Neural progenitor cell (in vitro differentiated cells): Measurements from ENCODE around the gene ZBED2. TPM values are rescaled to one million over a fixed set of nuclear protein-coding genes. Genes with fewer than 3 reads are reported as not detected.

Experiments
- DNase-seq: peaks from one replicate; pipeline ENCODE4 v3.0.0-alpha.2; 2016; ENCODE audit warnings: low spot score
- H2AFZ ChIP-seq: fragments of 200-600 bp; sonication (generic); replicated peaks from 2 replicates; pipeline ENCODE4 v1.6.1; 2016; ENCODE audit warnings: antibody characterized with exemption
- H3F3A ChIP-seq: fragments of 200-600 bp; sonication (generic); 2 replicates; pipeline ENCODE4 v1.6.1; 2016; ENCODE audit warnings: antibody characterized with exemption, low read depth
- H3K27ac ChIP-seq: fragments of 200-600 bp; sonication (generic); 2 replicates; pipeline ENCODE4 v1.5.1; 2016; ENCODE audit warnings: mild to moderate bottlenecking
- H3K27me3 ChIP-seq: fragments of 200-600 bp; sonication (generic); 2 replicates; pipeline ENCODE4 v1.6.1; 2016; ENCODE audit warnings: mild to moderate bottlenecking, moderate library complexity
- H3K36me3 ChIP-seq: fragments of 200-600 bp; sonication (generic); 2 replicates; pipeline ENCODE4 v1.5.1; 2016
- H3K4me1 ChIP-seq: fragments of 200-600 bp; sonication (generic); 2 replicates; pipeline ENCODE4 v1.6.1; 2016; ENCODE audit warnings: mixed run types
- H3K4me2 ChIP-seq: fragments of 200-600 bp; sonication (generic); 2 replicates; pipeline ENCODE4 v1.6.1; 2016
- H3K4me3 ChIP-seq: fragments of 200-600 bp; sonication (generic); 2 replicates; pipeline ENCODE4 v1.5.1; 2016
- H3K79me2 ChIP-seq: fragments of 200-600 bp; sonication (generic); 2 replicates; pipeline ENCODE4 v1.6.1; 2016; ENCODE audit warnings: low read depth
- H3K9ac ChIP-seq: fragments of 200-600 bp; sonication (generic); 2 replicates; pipeline ENCODE4 v1.6.1; 2016
- H3K9me3 ChIP-seq: fragments of 200-600 bp; sonication (generic); 2 replicates; pipeline ENCODE4 v1.5.1; 2016; ENCODE audit warnings: low read depth
- H4K20me1 ChIP-seq: fragments of 200-600 bp; sonication (generic); 2 replicates; pipeline ENCODE4 v1.6.1; 2016; ENCODE audit warnings: low read depth
- H3K27ac Mint-ChIP-seq: 3 replicates; pipeline ENCODE4 v1.8.0; 2021; ENCODE audit warnings: mixed read lengths
- H3K27me3 Mint-ChIP-seq: 2 replicates; pipeline ENCODE4 v1.8.0; 2022; ENCODE audit warnings: low read depth, mild to moderate bottlenecking, inconsistent platforms, moderate library complexity, mixed read lengths; ENCODE audit not compliant: insufficient read depth
- H3K36me3 Mint-ChIP-seq: 3 replicates; pipeline ENCODE4 v1.8.0; 2021; ENCODE audit warnings: mixed read lengths
- H3K4me1 Mint-ChIP-seq: 3 replicates; pipeline ENCODE4 v1.8.0; 2021; ENCODE audit warnings: mixed read lengths
- H3K4me3 Mint-ChIP-seq: 3 replicates; pipeline ENCODE4 v1.8.0; 2021; ENCODE audit warnings: mild to moderate bottlenecking, moderate library complexity, mixed read lengths
- H3K9me3 Mint-ChIP-seq: 3 replicates; pipeline ENCODE4 v1.8.0; 2020; ENCODE audit warnings: mixed read lengths
- EZH2 ChIP-seq: fragments of 200-600 bp; sonication (generic); IDR thresholded peaks from 2 replicates; pipeline ENCODE4 v1.6.1; 2017; ENCODE audit warnings: antibody characterized with exemption, mild to moderate bottlenecking, moderate library complexity
- EZH2phosphoT487 ChIP-seq: fragments of 200-600 bp; sonication (generic); IDR thresholded peaks from 2 replicates; pipeline ENCODE4 v1.6.1; 2017; ENCODE audit warnings: antibody characterized with exemption
- total RNA-seq: library from RNA; depleted of rRNA; stranded (reverse); fragments of >200 nt; gene quantifications from 2 replicates; pipeline ENCODE4 v1.2.3, GENCODE V29; 2015; ENCODE audit warnings: low replicate concordance
- TF ChIP-seq, protein P1 (sequence below): fragments of 200-600 bp; sonication (generic); IDR thresholded peaks from 2 replicates; pipeline ENCODE4 v1.5.1; 2017; ENCODE audit warnings: antibody characterized with exemption, mild to moderate bottlenecking

Gene ZBED2
- total RNA-seq, 1 donor from 2014 or later: not detected

DNA sequence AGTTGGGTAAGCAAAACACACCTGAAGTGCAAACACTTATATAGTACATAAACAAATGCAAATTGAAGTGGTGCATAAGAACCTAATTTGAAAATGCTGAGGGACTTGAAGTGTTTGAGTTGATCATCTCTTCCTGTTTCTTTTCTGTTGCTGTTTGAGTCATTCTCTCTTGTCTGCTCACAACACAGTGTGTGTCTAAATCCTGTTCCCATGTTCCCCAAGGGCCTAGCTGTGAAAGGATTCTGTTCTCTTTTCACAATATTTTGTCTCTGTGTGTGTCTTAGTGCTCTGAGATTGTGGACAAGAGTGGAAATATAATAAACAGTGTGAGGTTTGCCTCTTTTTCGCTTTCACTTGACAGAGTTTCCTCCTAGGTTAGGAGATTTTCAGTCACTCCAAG lies 47.1 kb downstream of the ZBED2 start:
- TF ChIP-seq EZH2phosphoT487: no peak
- TF ChIP-seq EZH2: no peak
- TF ChIP-seq, protein P1, sequence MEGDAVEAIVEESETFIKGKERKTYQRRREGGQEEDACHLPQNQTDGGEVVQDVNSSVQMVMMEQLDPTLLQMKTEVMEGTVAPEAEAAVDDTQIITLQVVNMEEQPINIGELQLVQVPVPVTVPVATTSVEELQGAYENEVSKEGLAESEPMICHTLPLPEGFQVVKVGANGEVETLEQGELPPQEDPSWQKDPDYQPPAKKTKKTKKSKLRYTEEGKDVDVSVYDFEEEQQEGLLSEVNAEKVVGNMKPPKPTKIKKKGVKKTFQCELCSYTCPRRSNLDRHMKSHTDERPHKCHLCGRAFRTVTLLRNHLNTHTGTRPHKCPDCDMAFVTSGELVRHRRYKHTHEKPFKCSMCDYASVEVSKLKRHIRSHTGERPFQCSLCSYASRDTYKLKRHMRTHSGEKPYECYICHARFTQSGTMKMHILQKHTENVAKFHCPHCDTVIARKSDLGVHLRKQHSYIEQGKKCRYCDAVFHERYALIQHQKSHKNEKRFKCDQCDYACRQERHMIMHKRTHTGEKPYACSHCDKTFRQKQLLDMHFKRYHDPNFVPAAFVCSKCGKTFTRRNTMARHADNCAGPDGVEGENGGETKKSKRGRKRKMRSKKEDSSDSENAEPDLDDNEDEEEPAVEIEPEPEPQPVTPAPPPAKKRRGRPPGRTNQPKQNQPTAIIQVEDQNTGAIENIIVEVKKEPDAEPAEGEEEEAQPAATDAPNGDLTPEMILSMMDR: no peak
- Histone ChIP-seq H3K79me2 (no peaks in the 10 kb centered on the region), H3F3A (no peaks in the 10 kb centered on the region), H3K27me3 (no peaks in the 10 kb centered on the region), H2AFZ (no peak overlapping the region), H4K20me1 (no peaks in the 10 kb centered on the region), H3K9ac (no peak overlapping the region), H3K36me3 (no peaks in the 10 kb centered on the region), H3K9me3 (no peaks in the 10 kb centered on the region), H3K27ac (no peak overlapping the region), H3K4me3 (no peak overlapping the region), H3K4me2 (no peak overlapping the region), H3K4me1 (peaks cover 6% of the 10 kb centered on the region)
- no peaks in the 10 kb centered on the region for H3K9me3 Mint-ChIP-seq
- H3K4me1 Mint-ChIP-seq: no peaks in the 10 kb centered on the region
- no peaks in the 10 kb centered on the region for H3K27me3 Mint-ChIP-seq
- H3K36me3 Mint-ChIP-seq: no peaks in the 10 kb centered on the region
- no peak overlapping the region for H3K27ac Mint-ChIP-seq
- no peak for DNase-seq
- no peak overlapping the region for H3K4me3 Mint-ChIP-seq

DNA sequence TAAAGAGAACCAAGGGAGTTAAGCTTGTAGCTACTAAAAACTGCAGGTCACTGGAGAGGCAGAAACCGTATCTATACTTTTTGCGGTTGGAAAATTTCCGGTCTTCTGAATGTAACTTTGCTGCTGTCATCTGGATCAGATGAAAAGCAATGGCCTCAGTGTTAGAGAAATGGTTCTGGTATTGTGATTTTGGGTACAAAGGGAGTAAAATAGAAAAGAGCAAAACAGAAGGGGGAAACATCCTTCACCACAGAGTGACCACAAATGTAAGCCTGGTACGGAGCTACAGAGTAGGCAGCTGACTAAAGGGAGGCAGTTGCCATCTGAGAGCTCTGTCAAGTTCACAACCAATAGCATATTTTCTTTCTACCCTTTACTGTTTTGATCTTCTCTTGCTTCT lies 47.5 kb downstream of the ZBED2 start:
- no peaks in the 10 kb centered on the region for H3F3A ChIP-seq

DNA sequence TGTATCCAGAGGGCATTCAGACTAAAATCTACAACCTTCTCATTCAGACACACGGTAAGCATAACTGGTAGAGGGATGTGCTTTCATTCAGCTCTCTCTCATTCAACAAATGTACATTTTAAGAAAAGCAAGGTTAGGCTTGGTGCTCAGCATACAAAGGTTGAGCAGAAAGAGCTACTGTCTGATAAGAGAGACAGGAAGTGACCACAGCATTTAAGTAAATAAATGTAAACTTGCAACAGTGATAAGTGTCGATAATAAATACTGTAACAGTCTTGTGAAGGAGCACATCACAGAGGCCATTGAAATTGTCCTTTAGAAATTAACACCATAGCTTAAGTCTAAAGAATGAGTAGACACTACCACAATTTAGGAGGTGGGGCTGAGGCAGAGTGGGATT lies 49.8 kb downstream of the ZBED2 start:
- Mint-ChIP-seq H3K9me3 (no peaks in the 10 kb centered on the region), H3K36me3 (no peaks in the 10 kb centered on the region), H3K4me1 (no peaks in the 10 kb centered on the region), H3K4me3 (no peak overlapping the region), H3K27ac (no peak overlapping the region), H3K27me3 (peaks cover 5% of the 10 kb centered on the region)
- Histone ChIP-seq H3F3A (no peaks in the 10 kb centered on the region), H3K4me1 (peaks cover 6% of the 10 kb centered on the region), H3K27ac (no peak overlapping the region), H3K36me3 (no peaks in the 10 kb centered on the region), H3K9me3 (no peaks in the 10 kb centered on the region), H3K27me3 (no peaks in the 10 kb centered on the region), H3K9ac (no peak overlapping the region), H3K4me3 (no peak overlapping the region), H2AFZ (no peak overlapping the region), H3K79me2 (no peaks in the 10 kb centered on the region), H3K4me2 (no peak overlapping the region), H4K20me1 (no peaks in the 10 kb centered on the region)
- DNase-seq: no peak
- TF ChIP-seq EZH2phosphoT487 (no peak), EZH2 (no peak)
- TF ChIP-seq, protein P1: no peak

More for the DNA sequence above, 47.5 kb downstream of the ZBED2 start:
- no peak overlapping the region for H3K4me2 ChIP-seq
- no peaks in the 10 kb centered on the region for H3K79me2 ChIP-seq
- Mint-ChIP-seq H3K27me3 (no peaks in the 10 kb centered on the region), H3K27ac (no peak overlapping the region), H3K4me3 (no peak overlapping the region), H3K9me3 (no peaks in the 10 kb centered on the region), H3K4me1 (no peaks in the 10 kb centered on the region), H3K36me3 (no peaks in the 10 kb centered on the region)
- H3K9ac ChIP-seq: no peak overlapping the region
- H3K27me3 ChIP-seq: no peaks in the 10 kb centered on the region
- H4K20me1 ChIP-seq: no peaks in the 10 kb centered on the region
- H3K27ac ChIP-seq: no peak overlapping the region
- no peak overlapping the region for H3K4me3 ChIP-seq
- no peaks in the 10 kb centered on the region for H3K36me3 ChIP-seq
- peaks cover 6% of the 10 kb centered on the region for H3K4me1 ChIP-seq
- no peaks in the 10 kb centered on the region for H3K9me3 ChIP-seq
- H2AFZ ChIP-seq: no peak overlapping the region
- DNase-seq: no peak
- TF ChIP-seq EZH2phosphoT487 (no peak), EZH2 (no peak)
- TF ChIP-seq, protein P1: no peak

Other genes with a start within 250 kb of the ZBED2 start
- gene CD96, start 53.1 kb downstream of the ZBED2 start, total RNA-seq: not detected in 2 replicates
- 6.4 and 7.1 TPM in 2 replicates for gene PLCXD2, start 79.3 kb upstream of the ZBED2 start, total RNA-seq